GM20000 (cell line): Measurements from ENCODE around the gene ENOX2.

ENCODE experiments used
- DNase-seq: peaks from one replicate; pipeline ENCODE4 v3.0.0; 2012; ENCODE audit warnings: low spot score
- CTCF ChIP-seq: IDR thresholded peaks from 2 replicates; pipeline ENCODE4 v1.5.1; 2012; ENCODE audit warnings: mild to moderate bottlenecking, control low read depth; ENCODE audit errors: extremely low read depth, missing control alignments

The ENOX2 gene

GRCh38 chrX:130626521-130626920 lies 276.5 kb downstream of the ENOX2 start:
- no peak for TF ChIP-seq CTCF
- no peak for DNase-seq

GRCh38 chrX:130625386-130625785 lies 277.6 kb downstream of the ENOX2 start:
- no peak for TF ChIP-seq CTCF
- DNase-seq, result no peak

- no peak for TF ChIP-seq CTCF
- DNase-seq, result no peak
Observed at GRCh38 chrX:130623518-130623917, 279.5 kb downstream of the ENOX2 start.

- DNase-seq, result no peak
- TF ChIP-seq CTCF, result no peak
Observed at GRCh38 chrX:130615941-130616340, 287.1 kb downstream of the ENOX2 start.

- no peak for DNase-seq
- TF ChIP-seq CTCF, result no peak
Observed at GRCh38 chrX:130607431-130607830, 295.6 kb downstream of the ENOX2 start.

GRCh38 chrX:130606425-130606824 lies 296.6 kb downstream of the ENOX2 start:
- no peak for TF ChIP-seq CTCF
- no peak for DNase-seq

GRCh38 chrX:130604882-130605281 lies 298.1 kb downstream of the ENOX2 start:
- no peak for DNase-seq
- TF ChIP-seq CTCF, result no peak

- no peak for TF ChIP-seq CTCF
- no peak for DNase-seq
Observed at GRCh38 chrX:130594453-130594916, 308.5 kb downstream of the ENOX2 start.
